HG03095 (cell line): ENCODE measurements around the gene KIRREL3.
A peak's percentile ranks its signal among the peaks of the same experiment; 100 is the strongest.

Source experiments
- ATAC-seq: cut with Tn5 transposase; IDR thresholded peaks from one replicate; pipeline ENCODE4 v1.9.1; 2021; ENCODE audit warnings: moderate library complexity; ENCODE audit not compliant: unreplicated experiment

The KIRREL3 gene

DNA sequence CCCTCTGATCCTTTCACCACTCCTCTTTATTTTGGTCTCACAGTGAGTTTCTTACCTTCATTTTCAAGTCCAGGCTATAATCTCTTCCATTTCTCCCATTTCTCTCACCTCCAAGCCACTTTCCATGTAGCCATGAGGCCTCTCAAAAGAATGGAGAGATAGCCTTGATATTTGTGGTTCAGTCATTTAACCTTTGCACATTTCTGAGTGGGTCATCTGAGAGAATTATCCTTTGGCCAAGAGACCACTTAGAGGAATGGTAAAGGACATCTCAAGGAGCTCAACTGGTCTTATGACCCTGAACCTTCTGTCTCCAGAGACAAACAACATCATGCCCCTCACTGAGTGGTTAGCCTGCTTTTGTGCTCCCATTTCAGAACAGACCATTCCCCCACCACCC, 121.1 kb downstream of the KIRREL3 start:
- no peak for ATAC-seq

DNA sequence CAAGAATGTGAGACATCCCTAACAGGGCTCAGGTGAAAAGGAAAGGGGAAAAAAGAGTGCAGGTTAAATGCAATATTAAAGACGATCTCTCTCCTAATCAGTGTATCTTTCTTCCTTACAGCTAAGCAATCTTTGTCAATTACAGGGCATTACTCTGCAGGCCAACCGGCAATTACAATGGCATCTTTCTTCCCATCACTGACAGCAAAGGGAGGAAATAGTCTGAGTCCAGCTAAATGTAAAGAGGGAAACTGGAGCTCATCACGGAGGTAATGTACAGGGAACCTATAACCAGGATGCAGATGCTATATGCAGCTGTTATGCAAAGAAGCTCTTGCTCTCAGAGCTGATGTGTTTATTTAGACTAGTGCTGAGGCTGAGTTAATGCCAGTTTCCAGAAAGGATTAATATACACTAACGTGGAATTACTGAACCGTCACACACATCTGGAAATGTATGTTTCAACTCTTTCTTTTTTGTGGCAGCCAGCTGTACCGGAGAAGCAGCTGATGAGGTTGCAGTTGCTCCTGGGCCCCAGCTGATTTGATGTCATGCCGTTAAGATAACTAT, 121.6 kb downstream of the KIRREL3 start:
- no peak for ATAC-seq

DNA sequence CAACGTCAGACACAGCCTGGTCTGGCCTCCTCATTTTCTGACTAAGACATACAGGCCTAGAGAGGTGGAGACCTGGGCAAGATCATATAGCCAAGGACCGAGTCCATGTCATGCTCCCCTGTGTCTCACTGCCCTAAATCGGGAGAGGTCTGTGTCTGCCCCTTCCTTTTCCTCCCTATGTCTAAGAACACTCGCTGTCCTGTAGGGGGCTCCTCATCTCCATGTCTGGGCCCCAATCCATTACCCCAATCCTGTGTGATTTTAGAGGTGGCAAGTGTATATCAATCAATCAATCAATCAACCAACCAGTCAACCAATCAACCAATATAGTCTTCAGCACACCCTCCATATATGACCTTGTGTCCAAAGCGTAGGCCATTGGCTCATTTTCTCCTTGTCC, 125.7 kb downstream of the KIRREL3 start:
- ATAC-seq, result no peak

DNA sequence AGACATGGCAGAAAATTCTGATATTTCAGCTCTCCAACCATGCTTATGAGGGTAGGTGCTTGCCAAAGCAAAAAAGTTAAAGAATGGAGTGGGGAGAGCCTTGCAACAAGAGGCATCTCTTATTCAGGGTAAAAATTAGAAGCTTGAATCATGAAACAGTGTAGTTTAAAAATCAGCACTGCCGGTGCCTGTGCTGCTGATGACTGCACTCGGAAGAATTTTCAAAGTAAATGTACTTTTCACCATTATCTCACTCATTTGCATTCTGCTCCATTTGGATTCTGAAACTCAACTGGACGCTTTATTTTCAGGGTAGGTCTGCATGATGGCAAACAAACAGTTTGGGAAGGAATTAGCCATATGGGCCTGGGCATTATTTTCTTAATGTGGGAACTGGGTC, 126.3 kb downstream of the KIRREL3 start:
- no peak for ATAC-seq

DNA sequence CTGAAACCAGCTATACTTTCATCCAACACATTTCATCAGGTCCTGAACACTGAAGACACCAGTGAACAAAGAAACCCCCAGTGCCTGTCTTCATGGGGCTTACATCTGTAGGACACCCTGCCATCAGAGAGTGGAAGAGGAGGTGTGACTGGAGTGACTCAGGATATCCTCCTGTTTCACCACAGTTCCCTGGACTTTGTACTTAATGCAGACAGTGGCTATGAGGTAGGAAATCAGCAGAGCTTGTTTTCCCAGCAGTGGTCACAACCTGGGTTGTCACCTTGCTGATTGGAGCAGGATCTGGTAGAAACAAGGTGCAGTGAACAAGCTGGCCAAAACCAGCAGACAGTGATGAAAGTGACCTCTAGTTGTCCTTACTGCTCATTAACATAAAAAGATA, 128.8 kb downstream of the KIRREL3 start:
- ATAC-seq, result no peak

DNA sequence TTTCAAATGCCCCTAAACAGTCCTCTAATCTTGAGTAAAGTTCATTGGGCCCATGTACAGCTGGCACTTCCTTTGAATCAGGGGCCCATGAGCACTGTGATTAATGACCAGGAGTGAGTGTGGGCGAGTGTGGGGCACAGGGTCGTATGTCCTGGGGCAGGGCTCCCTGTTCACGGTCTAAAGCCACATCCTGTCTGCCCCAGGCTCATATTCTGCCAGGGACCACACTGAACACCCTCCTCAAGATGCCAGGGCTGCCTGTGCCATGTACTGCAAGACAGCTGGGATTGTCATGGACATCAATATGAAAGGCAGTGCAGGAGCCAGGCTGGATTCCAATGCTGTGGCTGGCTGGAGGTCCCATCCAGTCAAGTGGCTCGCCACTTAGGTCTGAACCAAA, 130.5 kb downstream of the KIRREL3 start:
- no peak for ATAC-seq

DNA sequence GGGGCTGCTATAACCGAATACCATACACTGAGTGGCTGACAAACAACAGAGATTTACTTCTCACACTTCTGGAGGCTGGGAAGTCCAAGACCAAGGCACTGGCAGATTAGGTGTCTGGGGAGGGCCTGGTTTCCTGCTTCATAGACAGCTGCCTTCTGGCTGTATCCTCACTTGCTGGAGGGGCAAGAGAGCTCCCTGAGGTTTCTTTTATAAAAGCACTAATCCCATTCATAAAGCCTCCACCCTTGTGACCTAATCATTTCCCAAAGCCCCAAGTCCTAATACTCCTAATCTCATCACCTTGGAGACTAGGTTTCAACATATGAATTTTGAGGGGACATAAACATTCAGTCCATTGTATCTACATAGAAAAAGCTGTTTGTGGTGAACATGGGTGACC, 131.8 kb downstream of the KIRREL3 start:
- ATAC-seq, result no peak

DNA sequence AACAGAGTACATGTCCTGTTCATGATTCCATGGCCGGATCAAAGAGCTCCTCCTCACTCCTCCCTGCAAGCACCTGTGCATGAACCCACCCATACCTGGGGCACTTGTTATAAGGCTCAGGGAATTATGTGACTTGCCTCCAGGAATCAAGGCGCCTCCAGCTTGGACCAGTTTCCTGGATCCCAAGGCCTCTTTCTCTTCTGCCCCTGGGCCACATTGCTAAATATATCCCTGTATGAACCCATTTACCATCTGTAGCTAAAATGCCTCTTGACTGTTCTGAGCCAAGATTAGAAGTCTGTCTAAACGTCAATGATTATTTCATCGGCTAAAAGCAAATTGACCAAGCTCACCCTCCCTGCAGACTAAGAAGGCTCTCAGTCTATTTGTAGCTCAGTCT, 135.6 kb downstream of the KIRREL3 start:
- no peak for ATAC-seq

DNA sequence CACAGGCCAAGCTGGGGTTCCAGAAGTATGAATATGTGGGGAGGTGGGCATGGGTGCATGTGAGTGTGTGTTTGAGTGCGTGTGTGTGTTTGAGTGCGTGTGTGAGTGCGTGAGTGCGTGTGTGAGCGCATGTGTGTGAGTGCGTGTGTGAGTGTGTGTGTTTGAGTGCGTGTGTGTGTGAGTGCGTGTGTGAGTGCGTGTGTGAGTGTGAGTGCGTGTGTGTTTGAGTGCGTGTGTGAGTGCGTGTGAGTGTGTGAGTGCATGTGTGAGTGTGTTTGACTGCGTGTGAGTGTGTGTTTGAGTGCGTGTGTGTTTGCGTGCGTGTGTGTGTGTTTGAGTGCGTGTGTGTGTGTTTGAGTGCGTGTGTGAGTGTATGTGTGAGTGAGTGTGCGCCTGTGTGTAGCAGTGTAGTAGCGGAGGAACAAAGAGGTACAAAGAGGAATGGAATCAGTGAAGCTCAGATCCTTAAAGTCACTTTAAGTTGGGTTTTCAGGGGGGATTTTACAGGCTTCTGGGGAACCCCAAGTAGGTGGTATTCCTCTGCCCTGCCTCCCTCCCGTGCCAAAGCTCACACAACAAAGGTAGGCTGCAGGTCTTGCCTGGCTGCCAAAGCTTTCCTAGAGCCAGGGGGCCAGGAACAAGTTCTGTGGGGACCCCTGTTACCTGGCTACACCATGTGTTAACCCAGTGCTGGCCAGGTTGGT, 137.1 kb downstream of the KIRREL3 start:
- no peak for ATAC-seq

DNA sequence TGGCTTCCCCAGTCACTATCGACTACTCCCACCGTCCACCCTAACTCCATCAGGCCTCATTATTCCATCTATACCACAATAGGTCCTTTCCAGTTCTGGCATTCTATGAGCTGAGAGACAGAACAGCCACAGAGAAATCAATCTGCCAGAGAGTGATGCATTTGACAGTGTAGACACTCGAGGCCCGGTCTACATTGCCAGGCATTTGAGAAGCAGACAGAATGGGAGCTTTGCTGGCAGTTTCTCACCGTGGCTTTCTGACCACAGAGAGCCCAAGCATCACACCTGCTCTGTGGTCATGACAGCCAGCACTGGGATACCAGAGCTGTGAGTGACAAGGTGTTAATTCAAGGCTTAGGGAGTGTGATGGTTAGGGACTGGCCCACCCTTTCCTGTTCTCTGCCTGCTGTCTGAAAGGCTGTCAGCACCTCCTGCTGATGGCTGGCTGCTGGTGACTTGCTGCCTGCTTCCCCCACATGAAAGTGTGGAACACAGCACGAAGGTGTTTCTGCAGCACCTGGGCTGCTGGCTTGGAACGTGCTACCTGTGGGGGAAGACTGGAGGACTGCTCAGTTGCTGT, 137.8 kb downstream of the KIRREL3 start:
- no peak for ATAC-seq

DNA sequence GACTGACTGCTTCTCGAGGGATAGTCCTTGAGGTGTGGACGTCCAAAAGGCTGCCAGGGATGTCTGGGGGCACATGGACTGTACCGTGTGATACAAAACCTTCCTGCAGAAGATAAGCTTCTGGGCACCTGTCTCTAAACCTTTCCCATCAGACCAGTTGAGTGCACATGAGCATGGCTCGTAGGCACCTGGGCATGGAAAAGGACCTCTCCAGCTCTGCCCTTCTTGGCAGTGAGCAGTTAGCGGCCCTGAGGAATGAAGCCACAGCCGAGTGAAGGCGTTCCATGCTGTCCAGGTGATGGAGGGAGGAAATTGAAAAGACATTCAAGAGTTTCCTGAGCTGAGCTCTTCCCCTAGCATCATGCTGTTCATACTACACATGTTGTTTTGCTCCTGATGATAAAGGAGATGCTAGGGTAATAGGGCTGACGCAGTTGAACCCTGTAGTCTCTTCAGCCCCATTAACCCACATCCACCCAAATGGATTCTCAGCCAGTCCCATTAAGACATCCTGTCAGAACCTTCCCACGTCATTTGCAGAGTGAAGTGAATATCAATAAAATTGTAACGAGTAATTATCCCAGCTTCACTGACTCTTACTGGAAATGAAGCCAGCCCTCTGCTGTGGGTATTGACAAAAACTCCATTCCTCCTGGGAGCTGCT, 138.6 kb downstream of the KIRREL3 start:
- no peak for ATAC-seq

DNA sequence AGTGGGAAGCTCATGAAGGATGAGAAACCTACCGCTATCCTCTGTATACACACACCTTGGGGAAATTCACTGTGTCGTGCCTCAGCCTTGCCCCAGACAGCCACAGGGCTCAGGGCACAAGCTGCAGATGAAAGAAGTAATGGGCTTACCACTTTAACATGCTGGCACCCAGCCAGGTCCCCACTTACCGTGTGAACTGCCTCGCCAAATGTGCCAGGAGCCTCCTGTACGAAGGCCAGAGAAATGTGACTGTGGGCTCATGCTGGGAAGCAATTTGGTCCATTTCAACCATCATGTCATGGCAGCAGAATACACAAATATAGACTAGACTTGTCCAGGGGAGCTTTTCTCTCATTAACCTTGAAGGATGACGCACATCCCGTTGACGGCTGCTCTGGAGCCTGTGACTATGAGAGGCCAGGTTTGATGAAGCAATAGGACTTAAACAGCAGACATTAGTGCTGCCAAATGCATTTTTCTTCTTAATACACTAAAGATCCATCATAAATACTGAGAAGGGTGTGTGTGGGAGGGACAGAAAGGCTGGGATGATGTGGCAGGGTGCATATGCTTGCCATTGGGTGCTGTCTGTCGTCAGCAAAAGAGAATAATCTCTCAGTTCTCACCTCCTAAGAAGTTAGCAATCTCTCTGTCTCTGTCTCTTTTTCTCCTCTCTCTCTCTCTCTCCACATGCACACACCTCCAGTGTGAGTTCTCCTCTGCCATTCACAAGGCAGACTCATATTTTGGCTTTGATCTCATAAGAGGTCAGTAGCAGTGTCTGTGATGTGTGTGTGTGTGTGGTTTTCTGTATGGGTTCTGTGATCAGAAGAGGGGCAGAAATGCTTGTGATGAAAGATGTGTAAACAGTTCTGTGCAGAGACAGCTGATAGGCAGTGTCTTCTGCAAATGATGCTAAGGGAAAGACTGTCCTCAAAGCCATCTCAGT, 142.4 kb downstream of the KIRREL3 start:
- no peak for ATAC-seq

DNA sequence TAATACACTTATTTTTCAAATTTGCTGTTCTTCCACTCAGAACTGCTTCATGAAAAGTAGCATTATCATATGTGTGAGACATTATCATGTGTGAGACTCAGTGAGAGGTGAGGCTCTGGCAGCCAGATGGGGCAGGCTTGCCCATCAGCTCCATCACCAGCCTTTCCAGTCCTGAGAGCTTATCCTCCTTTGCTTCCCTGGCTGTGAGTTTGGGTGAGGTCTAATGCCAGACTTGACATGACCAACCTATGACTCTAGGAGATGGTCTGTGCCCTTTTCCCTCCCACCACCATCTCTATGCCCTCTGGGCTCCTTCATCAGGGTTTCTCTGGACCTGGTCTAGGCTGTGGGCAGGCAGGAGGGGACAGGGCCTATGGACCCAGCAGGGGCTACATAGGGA, 145.0 kb downstream of the KIRREL3 start:
- no peak for ATAC-seq

DNA sequence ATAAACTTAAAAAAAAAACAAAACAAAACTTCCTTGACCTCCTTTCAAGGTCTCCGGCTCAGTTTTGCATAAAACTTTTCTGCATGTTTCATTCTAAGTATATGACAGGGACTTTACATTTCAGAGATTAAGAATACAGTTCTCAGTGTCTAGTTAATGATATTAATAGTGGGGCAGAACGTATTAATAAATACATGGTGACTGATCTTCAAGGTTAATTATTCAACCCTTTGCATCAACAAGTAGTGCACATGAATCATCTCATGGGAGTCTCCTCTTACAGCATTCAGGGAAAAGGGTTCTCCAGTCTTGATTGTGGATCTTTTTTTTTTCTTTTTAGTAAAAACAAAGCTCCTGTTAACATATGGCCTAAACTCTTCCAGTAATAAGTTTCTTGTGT, 146.8 kb downstream of the KIRREL3 start:
- ATAC-seq, result peak; percentile 71

DNA sequence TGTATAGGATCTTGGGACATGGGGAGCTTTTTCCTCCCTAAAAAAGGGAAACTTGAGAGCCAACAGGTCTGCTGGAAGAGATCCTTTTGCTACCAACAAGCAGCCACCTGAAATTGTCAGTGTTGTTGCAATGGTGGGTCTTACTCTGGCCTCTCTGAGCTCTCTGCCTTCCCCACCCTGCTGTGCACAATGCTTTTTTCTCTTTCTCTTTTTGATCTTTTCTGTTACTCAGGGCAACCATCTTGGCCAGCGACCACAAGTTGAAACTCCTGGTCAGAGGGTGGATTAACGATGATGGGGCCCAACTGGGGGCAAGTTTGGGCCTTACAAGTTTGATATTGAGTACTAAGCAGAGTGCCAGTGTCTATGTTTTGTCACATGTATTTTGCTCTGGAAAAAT, 155.8 kb downstream of the KIRREL3 start:
- no peak for ATAC-seq

DNA sequence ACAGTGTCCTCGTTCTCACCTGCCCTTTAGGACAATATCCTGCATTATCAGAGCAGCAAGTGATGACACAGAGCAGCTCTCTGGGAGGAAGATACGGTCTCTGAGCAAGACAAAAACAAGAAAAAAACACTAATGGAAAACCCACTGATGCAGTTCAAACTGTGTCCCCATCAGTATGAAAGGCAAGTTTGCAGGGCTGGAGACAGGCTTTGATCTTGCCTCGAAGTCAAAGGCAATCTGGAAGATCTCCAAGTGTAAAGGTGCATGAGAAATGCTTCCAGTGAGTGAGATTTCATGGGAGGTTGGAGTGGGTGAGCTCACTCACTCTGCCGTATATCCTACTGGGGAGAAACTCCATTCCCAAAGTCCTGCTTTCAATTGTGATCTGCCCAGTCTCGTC, 157.5 kb downstream of the KIRREL3 start:
- ATAC-seq, result no peak

DNA sequence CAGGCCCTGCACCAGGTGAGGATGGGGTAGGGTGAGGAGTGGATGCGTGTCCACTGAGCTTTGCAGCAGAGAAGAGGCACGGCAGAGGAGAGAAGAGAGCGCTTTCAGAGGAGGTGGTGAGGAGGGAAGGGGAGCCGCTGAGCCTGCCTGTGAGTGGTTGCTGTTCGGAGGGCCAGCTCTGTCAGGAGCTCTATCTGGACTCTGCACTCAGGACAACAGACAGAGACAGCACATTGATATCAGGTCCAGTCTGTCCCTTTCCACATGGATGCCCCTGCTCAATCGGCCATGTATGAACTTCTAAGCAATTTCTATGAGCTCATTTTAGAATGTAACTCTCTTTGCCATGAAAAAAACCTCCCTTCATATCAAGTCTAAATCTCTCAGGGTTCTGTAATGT, 158.6 kb downstream of the KIRREL3 start:
- ATAC-seq, result no peak

DNA sequence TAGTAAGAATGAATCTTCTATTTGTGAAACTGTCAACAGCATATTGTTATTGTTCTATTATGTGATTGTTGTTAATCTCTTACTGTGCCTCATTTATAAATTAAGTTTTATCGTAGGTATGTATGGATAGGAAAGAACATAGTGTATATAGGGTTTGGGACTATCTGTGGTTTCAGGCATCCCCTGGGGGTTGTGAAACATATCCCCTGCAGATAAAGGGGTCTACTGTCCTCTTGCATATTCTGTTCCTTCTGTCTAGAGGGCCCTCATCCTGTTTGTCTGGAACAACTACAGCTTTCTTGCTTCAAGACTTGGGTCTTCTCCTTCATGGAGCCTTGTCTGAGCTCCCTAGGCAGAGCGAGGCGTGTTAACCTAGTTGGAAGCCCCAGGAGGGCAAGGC, 159.6 kb downstream of the KIRREL3 start:
- ATAC-seq, result no peak

DNA sequence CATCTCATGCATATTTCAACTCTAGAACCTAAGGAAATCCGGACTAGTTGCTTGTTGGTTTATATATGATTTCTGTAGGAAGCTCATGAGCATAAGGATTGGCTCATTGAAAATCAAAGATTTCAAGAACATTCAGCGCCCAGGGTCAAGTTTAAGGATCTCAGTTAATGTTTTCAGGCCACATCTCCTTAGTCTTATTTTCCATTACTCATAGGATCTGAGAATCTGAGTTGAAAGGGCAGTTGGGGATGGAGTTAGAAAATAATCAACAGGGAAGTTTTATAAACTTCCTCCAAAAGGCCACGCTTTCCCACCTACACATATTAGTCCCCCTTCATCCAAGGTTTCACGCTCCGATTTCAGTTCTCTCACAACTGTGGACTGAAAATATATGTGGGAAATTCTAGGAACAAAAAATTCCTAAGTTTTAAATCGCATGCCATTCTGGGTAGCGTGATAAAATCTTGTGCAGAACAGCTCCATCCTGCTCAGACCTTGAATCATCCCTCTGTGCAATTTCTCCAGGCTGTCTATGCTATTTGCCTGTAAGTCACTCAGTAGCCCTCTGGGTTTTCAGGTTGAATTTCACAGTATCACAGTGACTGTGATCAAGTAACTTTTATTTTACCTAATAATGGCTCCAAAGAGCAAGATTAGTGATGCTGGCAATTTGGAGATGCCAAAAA, 160.2 kb downstream of the KIRREL3 start:
- ATAC-seq, result no peak

DNA sequence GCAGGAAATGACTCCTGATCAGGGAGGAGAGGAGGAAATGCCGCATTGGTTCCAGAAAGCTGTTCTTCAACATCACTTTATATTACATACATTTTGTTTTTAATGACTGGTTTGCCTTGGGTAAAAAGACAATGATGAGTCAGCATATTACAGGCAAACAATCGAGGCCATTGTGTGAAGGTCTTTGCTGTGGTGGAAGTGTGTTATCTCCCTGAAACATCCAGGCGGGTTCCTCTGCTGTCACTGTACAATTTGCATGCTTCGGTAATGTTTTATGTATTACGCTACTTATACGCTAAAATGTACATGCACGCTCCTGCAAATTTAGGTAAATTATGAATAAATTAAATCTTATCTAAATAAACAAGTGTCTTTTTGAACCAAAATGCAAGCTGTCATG, 161.1 kb downstream of the KIRREL3 start:
- ATAC-seq, result no peak

DNA sequence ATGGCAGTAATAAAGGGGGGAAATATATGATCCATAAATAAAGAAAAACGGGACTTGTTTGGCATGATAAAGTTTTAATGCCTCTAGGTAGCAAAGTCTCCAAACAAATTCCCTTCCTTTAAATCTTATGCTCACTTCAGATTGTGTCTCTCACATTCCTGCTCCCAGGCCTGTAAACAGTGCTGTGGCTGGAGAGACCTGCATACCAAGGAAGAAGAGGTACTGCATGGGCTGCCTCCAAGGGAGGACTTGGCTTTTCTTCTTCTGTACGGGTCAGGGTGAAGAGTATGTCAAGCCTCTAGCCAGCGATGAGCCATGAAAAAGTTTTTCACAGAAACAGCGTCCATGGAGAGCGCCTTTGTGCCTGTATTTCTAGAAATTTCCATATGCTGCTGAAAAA, 161.8 kb downstream of the KIRREL3 start:
- ATAC-seq, result no peak
